ENCODE results near the gene CREB3L1.

Gene CREB3L1

GRCh38 chr11:46273511-46274205 is 3.8 kb upstream of the CREB3L1 start:
- DNase-seq = no peak

GRCh38 chr11:46275964-46276641 is 1.4 kb upstream of the CREB3L1 start:
- no peak for DNase-seq

DNA sequence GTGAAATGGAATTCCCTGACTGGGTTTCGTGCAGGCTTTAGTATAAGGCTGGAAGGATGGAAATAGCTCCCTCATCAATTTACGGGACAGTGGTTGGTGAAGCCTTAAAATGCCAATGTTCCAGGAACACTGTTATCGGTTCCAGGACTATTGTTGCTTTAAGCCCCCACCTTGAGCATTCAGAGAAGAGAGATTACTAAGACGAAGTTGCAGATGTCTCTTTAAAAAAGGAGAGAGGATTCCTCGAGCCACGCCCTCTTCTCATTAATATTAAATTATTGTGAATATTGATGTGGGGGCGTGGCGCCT is 195 bp upstream of the CREB3L1 start:
- DNase-seq = no peak

DNA sequence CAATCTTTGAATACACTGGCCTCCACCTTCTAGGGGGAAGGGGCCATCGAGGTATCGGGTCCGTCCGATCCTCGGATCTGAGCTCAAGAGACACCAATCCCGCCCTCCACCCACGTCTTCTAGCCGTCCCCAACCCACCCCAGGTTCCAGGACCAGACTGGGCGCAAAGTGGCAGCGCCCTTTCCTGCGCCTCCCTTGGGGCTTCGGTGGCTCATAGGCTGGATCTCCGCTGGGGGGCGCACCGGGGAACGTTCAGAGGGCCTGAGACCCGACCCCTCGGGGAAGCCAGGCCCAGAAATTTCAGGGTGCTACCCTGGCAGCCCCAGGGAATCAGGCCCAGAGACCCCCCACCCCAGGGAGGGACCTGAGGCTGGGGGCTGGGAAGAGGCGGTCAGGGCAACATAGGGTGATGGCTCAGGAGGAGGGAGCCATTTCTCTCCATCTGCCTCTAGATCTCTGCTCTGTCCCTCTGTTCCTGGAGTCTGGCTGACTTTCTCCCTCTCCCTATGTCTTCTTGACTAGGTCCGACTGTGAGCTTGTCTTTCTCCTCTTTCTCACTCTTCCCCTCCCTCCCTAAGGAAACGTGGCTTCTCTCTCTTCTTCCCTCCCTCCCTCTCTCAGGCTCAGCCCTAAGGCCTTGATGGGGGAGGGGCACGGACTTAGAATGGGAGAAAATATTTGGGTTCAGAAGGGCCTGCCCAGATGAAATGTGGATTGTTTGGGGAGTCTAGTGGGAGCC is 1.1 kb downstream of the CREB3L1 start:
- DNase-seq = peak; percentile 53

GRCh38 chr11:46279126-46280099 is 2.0 kb downstream of the CREB3L1 start:
- no peak for DNase-seq

- no peak for DNase-seq
These were observed 3.2 kb downstream of the CREB3L1 start for GRCh38 chr11:46280706-46281105.

- DNase-seq = no peak
These were observed 3.9 kb downstream of the CREB3L1 start for GRCh38 chr11:46281371-46281831.

DNA sequence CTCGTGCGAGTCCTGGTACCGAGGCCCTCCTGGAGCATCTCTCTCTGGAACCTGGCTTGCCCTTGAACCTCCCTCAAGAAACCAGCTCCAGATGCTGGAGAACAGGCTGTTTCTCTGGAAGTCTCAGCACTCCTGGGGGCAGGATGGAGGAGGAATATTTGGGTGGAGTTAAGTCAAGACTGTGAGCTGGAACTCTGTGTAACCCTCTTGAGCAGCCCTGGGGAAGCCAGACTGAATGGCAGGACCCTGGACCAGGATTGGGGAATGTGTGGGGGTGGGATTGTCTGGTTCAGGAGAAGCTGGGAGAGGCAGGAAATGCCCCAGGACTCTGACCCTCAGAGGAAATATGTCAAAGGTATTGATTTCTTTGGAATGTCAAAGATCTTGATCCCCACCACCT is 7.7 kb downstream of the CREB3L1 start:
- no peak for DNase-seq

DNA sequence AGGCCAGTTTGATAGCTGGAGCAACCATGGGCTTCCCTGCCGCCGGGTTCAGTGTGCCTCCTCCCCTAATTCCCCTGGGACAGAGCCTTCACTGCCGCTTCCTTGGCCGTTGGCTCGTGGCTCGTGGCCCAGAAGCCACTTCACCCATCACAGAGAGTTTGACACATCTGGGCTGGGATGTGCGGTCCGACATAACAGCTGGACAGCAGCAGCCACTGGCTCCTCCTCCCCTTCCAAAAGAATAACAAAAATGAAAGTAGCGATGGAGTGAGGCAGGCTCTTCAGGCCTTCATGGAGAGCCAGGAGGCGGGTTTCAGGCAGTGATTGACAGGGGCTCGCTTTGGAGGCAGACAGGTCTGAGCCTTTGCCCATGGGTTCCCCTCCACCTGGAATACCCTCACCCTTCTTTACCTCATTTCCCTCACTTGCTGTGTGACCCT is 8.2 kb downstream of the CREB3L1 start:
- DNase-seq = no peak

DNA sequence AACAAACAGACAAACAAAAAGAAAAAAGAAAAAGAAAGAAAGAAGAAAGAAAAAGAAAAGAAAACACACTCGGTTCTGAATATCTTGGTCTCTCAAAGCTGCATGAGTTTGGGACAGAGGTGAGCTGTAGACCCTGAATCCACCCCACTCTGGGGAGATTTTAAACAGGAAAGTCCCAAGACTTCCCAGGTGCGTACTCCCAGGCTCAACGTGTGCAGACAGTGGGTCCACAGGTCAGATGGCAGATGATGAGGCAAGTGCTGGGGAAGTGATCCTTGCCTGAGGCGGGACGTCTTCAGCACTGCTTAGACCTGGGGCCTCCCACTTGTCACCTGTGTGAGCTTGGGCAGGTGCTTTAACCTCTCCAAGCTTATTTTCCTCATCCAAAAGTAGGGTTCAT is 9.3 kb downstream of the CREB3L1 start:
- no peak for DNase-seq

DNA sequence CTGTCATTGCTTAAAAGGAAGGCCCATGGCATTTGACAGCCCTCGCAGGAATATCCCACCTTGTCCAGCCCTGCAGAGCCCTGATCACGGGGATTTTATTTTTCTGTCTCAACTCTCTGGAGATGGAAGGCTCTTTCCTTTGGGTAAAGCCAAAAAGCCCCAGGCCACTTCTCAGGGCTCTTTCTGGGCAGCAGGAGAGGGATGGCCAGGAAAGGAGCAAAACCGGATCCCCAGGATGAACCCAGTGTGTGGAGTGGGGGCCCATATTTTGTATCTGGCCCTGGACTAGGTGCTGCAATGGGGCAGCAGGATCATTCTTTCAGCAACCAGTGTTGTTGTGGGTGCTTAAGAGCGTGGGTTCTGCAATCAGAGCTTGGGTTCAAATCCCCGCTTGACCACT is 11.0 kb downstream of the CREB3L1 start:
- no peak for DNase-seq

- no peak for DNase-seq
These were observed 12.5 kb downstream of the CREB3L1 start for GRCh38 chr11:46290011-46290410.

GRCh38 chr11:46290598-46291309 is 13.3 kb downstream of the CREB3L1 start:
- no peak for DNase-seq

DNA sequence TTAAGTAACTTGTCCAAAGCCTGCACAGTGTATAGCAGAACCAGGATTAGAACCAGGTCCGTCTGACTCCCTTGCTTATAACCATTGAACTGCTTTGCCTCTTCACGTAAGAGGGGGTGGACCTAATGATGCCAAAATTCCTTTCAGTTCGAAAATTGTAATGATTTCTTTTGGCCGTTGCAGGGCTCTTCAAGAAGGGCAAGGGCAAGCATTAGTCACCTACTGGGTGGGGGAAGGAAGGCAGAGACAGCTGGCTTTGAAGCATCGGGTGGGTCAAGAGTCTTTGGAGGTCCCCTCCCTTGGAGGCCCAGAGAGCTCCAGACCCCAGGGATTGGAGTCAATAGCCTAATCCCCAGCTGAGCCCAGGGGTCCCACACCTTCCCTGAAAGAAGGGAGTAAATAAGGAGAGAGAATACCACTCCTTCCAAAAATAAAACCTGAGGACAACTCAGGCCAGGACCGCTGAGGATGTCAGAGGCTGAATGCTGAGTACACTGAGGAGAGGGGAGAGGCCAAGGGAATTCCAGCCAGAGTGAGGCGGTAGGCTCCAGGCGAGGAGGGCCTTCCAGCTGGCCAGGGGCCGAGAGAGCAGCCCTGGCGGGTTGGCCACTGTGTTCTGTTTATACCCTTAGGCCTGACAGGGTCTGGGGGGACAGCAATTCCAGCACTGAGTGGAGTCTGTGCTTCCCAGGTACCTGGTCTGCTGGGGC is 14.1 kb downstream of the CREB3L1 start:
- DNase-seq = no peak

- DNase-seq = no peak
These were observed 15.6 kb downstream of the CREB3L1 start for GRCh38 chr11:46293066-46293465.

GRCh38 chr11:46293641-46294103 is 16.2 kb downstream of the CREB3L1 start:
- DNase-seq = no peak

- DNase-seq = no peak
These were observed 17.2 kb downstream of the CREB3L1 start for GRCh38 chr11:46294365-46295309.

DNA sequence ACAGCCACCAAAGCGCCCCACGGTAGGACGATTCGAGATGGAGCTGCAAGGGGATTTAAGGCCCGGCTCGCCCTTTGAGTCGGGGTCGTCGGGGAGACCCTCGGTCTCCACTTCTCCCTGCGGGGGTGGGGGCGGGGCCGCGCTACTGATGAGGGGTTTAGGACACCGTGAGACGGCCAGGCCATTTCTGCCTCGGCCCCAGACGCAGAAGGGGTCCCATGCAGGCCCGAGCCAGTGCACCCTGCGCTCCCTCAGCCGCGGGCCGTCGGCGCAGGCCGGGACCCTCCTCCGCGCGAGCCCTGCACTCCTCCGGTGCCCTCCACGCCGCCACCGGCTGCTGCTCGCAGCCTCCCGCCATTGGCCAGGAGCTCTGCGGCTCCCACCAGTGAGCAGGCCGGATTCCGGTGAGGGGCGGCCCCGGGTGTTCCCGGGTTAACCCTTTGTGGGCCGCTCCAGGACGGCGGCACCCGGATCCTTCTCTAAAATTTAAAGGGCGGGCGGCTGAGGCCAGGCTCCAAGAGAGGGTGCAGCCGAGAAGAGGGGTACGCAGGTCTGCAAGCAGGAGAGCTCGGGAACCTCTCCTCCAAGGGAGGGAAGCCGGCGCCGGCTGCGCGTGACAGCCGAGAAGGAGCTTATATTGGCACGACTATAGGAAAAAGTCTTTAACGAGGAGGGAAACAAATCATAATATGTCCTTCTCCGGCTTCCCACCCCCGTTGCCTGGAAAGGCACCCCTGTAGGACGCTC is 18.0 kb downstream of the CREB3L1 start:
- DNase-seq = peak; percentile 79

DNA sequence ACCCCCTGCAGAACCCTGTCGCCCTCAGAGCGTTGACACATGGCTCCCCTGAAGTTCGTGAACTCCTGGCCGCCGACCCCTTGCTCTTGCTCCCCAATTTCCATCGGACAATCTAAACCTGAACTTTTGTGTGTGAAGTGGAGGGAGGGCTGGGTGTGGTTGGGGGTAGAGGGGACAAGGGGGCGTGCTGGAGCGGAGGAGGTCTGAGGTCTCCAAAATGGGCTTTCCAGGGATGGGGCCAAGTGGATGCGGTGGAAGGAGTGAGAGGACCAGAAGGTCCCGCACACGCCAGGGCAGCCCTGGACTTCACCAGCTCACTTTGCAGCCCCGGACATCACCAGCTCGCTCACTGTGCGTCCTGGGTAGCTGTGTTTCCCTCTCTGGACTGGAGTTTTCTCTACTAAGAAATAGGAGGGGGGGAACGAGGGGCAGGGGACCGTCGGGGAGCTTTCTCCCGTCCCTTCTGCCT is 18.6 kb downstream of the CREB3L1 start:
- DNase-seq = no peak

Measured in stimulated activated CD4-positive, alpha-beta T cell treated with anti-CD3 and anti-CD28 coated beads, Interleukin-4, amount 100 ng/mL, for 1 hour (primary cell).